GM20000 (cell line): ENCODE measurements around the gene MSLN.

ENCODE experiments used
- DNase-seq: peaks from one replicate; pipeline ENCODE4 v3.0.0; 2012; ENCODE audit warnings: low spot score
- CTCF ChIP-seq: IDR thresholded peaks from 2 replicates; pipeline ENCODE4 v1.5.1; 2012; ENCODE audit warnings: mild to moderate bottlenecking, control low read depth; ENCODE audit errors: extremely low read depth, missing control alignments

The MSLN gene

GRCh38 chr16:725041-725376 lies 35.5 kb upstream of the MSLN start:
- no peak for TF ChIP-seq CTCF
- no peak for DNase-seq

GRCh38 chr16:725463-726187 lies 34.9 kb upstream of the MSLN start:
- DNase-seq = no peak
- TF ChIP-seq CTCF = no peak

GRCh38 chr16:726188-726437 lies 34.4 kb upstream of the MSLN start:
- TF ChIP-seq CTCF = no peak
- DNase-seq = no peak

GRCh38 chr16:726438-727290 lies 33.9 kb upstream of the MSLN start, which contains the start of the genes CCDC78 and HAGHL:
CCDC78 (minus strand) TSS chr16:726443; CDS start chr16:726367, 76 bp downstream.
HAGHL (plus strand) TSS chr16:727106; CDS start chr16:727510, 404 bp downstream.
- DNase-seq = peak; percentile 92
- no peak for TF ChIP-seq CTCF

- no peak for TF ChIP-seq CTCF
- peak; percentile 74 for DNase-seq
Observed at GRCh38 chr16:727291-727977, 33.1 kb upstream of the MSLN start.

GRCh38 chr16:728131-728889 lies 32.2 kb upstream of the MSLN start:
- TF ChIP-seq CTCF = no peak
- DNase-seq = peak; percentile 93
